Adrenal gland (tissue), 5 donors: ENCODE measurements around the gene ATP13A2.

ENCODE experiments used
- POLR2A ChIP-seq, 2 donors: fragments of 450-650 bp; IDR thresholded peaks; one replicate each; pipeline ENCODE4 v1.6.1; 2017; ENCODE audit warnings: antibody characterized with exemption in 2 of 2, mild to moderate bottlenecking in 2 of 2, moderate library complexity in 1 of 2
- TF ChIP-seq, protein P1 (sequence below), 6 experiments: fragments of 450-650 bp in 4 of 6; fragments of 200-600 bp in 2 of 6; sonication (generic) in 1 of 6; IDR thresholded peaks; 1 replicate in 5 of 6; 2 replicates in 1 of 6; pipeline versions ENCODE4 v1.5.1 to v1.8.0; 2016 to 2021; ENCODE audit warnings: antibody characterized with exemption in 6 of 6, mild to moderate bottlenecking in 2 of 6, moderate library complexity in 1 of 6
- donor health status: DM: no; HTN: no; CAD: no.

DNA sequence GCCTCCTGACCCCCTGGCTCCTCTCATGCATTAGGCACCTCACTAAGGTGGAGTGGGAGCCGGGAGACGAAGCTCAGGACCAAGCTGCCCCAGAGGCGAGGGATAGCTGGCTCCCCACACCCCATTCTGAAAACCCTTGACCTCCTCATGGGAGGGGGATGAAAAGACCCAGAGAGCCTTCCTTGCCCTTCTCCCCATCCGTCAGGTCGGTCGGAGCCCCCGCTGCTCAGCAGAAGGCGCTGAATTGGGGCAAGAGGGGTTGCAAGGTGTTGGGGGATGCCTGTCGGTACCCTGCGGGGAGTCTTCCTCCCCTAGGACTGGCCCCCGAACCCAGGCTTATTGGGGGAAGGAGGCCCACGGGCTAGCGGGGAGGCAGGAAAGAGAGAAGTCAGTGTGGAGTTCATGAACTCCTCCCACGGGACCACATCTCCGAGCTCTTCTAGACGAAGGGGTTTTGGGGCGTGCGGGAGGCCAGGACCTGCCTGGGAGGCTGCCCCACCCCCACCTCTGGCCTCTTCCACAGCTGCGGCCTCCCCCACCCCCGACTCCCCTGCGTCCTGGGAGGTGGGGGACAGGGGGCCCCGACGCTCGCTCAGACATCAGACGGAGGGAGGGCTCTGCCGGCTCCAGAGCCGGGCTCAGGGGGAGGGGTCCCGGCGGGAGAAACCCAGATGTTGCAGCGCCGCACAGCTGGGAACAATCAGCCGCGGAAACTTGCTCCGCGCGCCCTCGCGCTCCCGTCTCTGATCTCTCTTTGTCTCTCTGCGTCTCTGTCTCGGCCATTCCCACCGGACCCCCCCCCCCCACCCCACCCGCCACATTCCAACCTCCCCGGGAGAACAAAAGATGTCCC is 32.0 kb downstream of the ATP13A2 start:
- TF ChIP-seq, protein P1, sequence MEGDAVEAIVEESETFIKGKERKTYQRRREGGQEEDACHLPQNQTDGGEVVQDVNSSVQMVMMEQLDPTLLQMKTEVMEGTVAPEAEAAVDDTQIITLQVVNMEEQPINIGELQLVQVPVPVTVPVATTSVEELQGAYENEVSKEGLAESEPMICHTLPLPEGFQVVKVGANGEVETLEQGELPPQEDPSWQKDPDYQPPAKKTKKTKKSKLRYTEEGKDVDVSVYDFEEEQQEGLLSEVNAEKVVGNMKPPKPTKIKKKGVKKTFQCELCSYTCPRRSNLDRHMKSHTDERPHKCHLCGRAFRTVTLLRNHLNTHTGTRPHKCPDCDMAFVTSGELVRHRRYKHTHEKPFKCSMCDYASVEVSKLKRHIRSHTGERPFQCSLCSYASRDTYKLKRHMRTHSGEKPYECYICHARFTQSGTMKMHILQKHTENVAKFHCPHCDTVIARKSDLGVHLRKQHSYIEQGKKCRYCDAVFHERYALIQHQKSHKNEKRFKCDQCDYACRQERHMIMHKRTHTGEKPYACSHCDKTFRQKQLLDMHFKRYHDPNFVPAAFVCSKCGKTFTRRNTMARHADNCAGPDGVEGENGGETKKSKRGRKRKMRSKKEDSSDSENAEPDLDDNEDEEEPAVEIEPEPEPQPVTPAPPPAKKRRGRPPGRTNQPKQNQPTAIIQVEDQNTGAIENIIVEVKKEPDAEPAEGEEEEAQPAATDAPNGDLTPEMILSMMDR (IDR thresholded peaks at IDR 0.05): no peak
- TF ChIP-seq POLR2A (IDR thresholded peaks at IDR 0.05): no peak
